ENCODE data around the gene NFIB. TPM values are rescaled to one million over a fixed set of nuclear protein-coding genes. Genes with fewer than 3 reads are reported as not detected.

The NFIB gene
- total RNA-seq, 1 donor from 2014 or later = 0.30 TPM

GRCh38 chr9:14247577-14247976 is 66.4 kb downstream of the NFIB start:
- peaks cover 14% of the 10 kb centered on the region for H3K4me1 Mint-ChIP-seq
- DNase-seq (ENCODE audit: low spot score) = no peak
- H3K4me3 ChIP-seq = no peak overlapping the region
- H3K4me3 Mint-ChIP-seq = no peak overlapping the region
- H3K36me3 ChIP-seq = no peaks in the 10 kb centered on the region
- no peak overlapping the region for H3K9ac ChIP-seq
- no peaks in the 10 kb centered on the region for H3K9me3 Mint-ChIP-seq
- H3K27me3 Mint-ChIP-seq (ENCODE audit: insufficient read depth, low read depth) = peaks cover 2% of the 10 kb centered on the region
- peaks cover 8% of the 10 kb centered on the region for H3K4me1 ChIP-seq
- H3K9me3 ChIP-seq (ENCODE audit: low read depth) = no peaks in the 10 kb centered on the region
- no peaks in the 10 kb centered on the region for H3K36me3 Mint-ChIP-seq
- H3K79me2 ChIP-seq (ENCODE audit: low read depth) = no peaks in the 10 kb centered on the region
- no peak overlapping the region for H3K27ac Mint-ChIP-seq
- H3F3A ChIP-seq (ENCODE audit: low read depth) = no peaks in the 10 kb centered on the region
- no peak overlapping the region for H3K27ac ChIP-seq
- no peak for TF ChIP-seq EZH2phosphoT487 (IDR thresholded peaks at IDR 0.05)
- TF ChIP-seq CTCF (IDR thresholded peaks at IDR 0.05) = no peak
- TF ChIP-seq EZH2 (IDR thresholded peaks at IDR 0.05) = no peak
- no peaks in the 10 kb centered on the region for H4K20me1 ChIP-seq (ENCODE audit: low read depth)
- H3K27me3 ChIP-seq = no peaks in the 10 kb centered on the region
- no peak overlapping the region for H2AFZ ChIP-seq (replicated peaks)
- no peak overlapping the region for H3K4me2 ChIP-seq

- peaks cover 15% of the 10 kb centered on the region for H3K4me1 Mint-ChIP-seq
- H3K36me3 ChIP-seq = no peaks in the 10 kb centered on the region
- no peak overlapping the region for H2AFZ ChIP-seq (replicated peaks)
- no peaks in the 10 kb centered on the region for H3K9me3 ChIP-seq (ENCODE audit: low read depth)
- no peak overlapping the region for H3K4me3 Mint-ChIP-seq
- H4K20me1 ChIP-seq (ENCODE audit: low read depth) = no peaks in the 10 kb centered on the region
- H3K27me3 ChIP-seq = no peaks in the 10 kb centered on the region
- no peak overlapping the region for H3K4me2 ChIP-seq
- no peak overlapping the region for H3K9ac ChIP-seq
- H3K36me3 Mint-ChIP-seq = no peaks in the 10 kb centered on the region
- H3F3A ChIP-seq (ENCODE audit: low read depth) = no peaks in the 10 kb centered on the region
- peaks cover 2% of the 10 kb centered on the region for H3K27me3 Mint-ChIP-seq (ENCODE audit: insufficient read depth, low read depth)
- no peak overlapping the region for H3K4me3 ChIP-seq
- no peak for DNase-seq (ENCODE audit: low spot score)
- H3K79me2 ChIP-seq (ENCODE audit: low read depth) = no peaks in the 10 kb centered on the region
- H3K9me3 Mint-ChIP-seq = no peaks in the 10 kb centered on the region
- H3K27ac Mint-ChIP-seq = no peak overlapping the region
- TF ChIP-seq CTCF (IDR thresholded peaks at IDR 0.05) = no peak
- TF ChIP-seq EZH2phosphoT487 (IDR thresholded peaks at IDR 0.05) = no peak
- TF ChIP-seq EZH2 (IDR thresholded peaks at IDR 0.05) = no peak
- H3K4me1 ChIP-seq = peaks cover 8% of the 10 kb centered on the region
- H3K27ac ChIP-seq = no peak overlapping the region
Measured at GRCh38 chr9:14246951-14247350, 67.0 kb downstream of the NFIB start.

GRCh38 chr9:14245901-14246525 is 67.9 kb downstream of the NFIB start:
- H3K27ac ChIP-seq = no peak overlapping the region
- no peak overlapping the region for H3K27ac Mint-ChIP-seq
- peaks cover 2% of the 10 kb centered on the region for H3K27me3 Mint-ChIP-seq (ENCODE audit: insufficient read depth, low read depth)
- TF ChIP-seq EZH2phosphoT487 (IDR thresholded peaks at IDR 0.05) = no peak
- no peak for TF ChIP-seq CTCF (IDR thresholded peaks at IDR 0.05)
- no peak for TF ChIP-seq EZH2 (IDR thresholded peaks at IDR 0.05)
- no peaks in the 10 kb centered on the region for H4K20me1 ChIP-seq (ENCODE audit: low read depth)
- no peaks in the 10 kb centered on the region for H3K9me3 Mint-ChIP-seq
- no peak for DNase-seq (ENCODE audit: low spot score)
- H3F3A ChIP-seq (ENCODE audit: low read depth) = no peaks in the 10 kb centered on the region
- no peaks in the 10 kb centered on the region for H3K9me3 ChIP-seq (ENCODE audit: low read depth)
- H3K36me3 Mint-ChIP-seq = no peaks in the 10 kb centered on the region
- H3K36me3 ChIP-seq = no peaks in the 10 kb centered on the region
- H2AFZ ChIP-seq (replicated peaks) = no peak overlapping the region
- H3K4me1 Mint-ChIP-seq = peaks cover 9% of the 10 kb centered on the region
- no peak overlapping the region for H3K4me2 ChIP-seq
- no peak overlapping the region for H3K4me3 ChIP-seq
- H3K4me3 Mint-ChIP-seq = no peak overlapping the region
- H3K27me3 ChIP-seq = no peaks in the 10 kb centered on the region
- H3K4me1 ChIP-seq = peaks cover under 1% of the 10 kb centered on the region
- H3K9ac ChIP-seq = no peak overlapping the region
- no peaks in the 10 kb centered on the region for H3K79me2 ChIP-seq (ENCODE audit: low read depth)
